ENCODE data around the gene TTC3. TPM values are rescaled to one million over a fixed set of nuclear protein-coding genes. Genes with fewer than 3 reads are reported as not detected.
A peak's percentile ranks its signal among the peaks of the same experiment; 100 is the strongest.
"Not testable (repeated sequence)": the region's sequence is repeated elsewhere in the genome, so short reads cannot be mapped to it uniquely, and the experiment has no call there.

Gene TTC3
- total RNA-seq, 1 donor from 2014 or later: 190 TPM

DNA sequence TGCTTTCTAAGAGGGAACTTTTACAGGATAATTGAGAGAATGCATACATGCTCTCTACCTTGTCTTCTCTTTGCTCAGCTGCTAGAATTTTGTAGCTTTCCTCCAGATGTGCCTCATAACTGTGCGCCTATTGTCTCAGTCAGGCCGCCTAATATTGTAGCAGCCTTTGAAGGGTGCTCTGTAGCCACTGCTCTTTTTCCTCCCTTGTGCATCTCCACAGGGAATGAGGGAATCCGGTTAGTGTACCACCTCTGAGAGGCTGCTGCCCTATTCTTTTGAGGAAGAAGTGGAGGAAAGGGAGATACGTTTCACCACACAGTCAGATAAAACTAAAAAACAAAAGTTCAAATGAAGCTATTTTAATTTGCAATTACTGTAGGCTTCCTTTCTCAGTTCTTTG lies 22.8 kb downstream of the TTC3 start:
- Mint-ChIP-seq H3K27me3 (ENCODE audit: unreplicated experiment) (peaks cover 2% of the 10 kb centered on the region), H3K4me3 (ENCODE audit: unreplicated experiment) (peak overlapping the region; percentile 29), H3K36me3 (ENCODE audit: low read depth, unreplicated experiment) (peaks cover 22% of the 10 kb centered on the region), H3K4me1 (ENCODE audit: unreplicated experiment) (no peaks in the 10 kb centered on the region), H3K9me3 (ENCODE audit: unreplicated experiment) (no peaks in the 10 kb centered on the region), H3K27ac (ENCODE audit: unreplicated experiment) (no peak overlapping the region)
- TF ChIP-seq, protein P1, sequence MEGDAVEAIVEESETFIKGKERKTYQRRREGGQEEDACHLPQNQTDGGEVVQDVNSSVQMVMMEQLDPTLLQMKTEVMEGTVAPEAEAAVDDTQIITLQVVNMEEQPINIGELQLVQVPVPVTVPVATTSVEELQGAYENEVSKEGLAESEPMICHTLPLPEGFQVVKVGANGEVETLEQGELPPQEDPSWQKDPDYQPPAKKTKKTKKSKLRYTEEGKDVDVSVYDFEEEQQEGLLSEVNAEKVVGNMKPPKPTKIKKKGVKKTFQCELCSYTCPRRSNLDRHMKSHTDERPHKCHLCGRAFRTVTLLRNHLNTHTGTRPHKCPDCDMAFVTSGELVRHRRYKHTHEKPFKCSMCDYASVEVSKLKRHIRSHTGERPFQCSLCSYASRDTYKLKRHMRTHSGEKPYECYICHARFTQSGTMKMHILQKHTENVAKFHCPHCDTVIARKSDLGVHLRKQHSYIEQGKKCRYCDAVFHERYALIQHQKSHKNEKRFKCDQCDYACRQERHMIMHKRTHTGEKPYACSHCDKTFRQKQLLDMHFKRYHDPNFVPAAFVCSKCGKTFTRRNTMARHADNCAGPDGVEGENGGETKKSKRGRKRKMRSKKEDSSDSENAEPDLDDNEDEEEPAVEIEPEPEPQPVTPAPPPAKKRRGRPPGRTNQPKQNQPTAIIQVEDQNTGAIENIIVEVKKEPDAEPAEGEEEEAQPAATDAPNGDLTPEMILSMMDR (IDR thresholded peaks at IDR 0.05; ENCODE audit: unreplicated experiment): no peak
- no peak for DNase-seq (ENCODE audit: low spot score)

DNA sequence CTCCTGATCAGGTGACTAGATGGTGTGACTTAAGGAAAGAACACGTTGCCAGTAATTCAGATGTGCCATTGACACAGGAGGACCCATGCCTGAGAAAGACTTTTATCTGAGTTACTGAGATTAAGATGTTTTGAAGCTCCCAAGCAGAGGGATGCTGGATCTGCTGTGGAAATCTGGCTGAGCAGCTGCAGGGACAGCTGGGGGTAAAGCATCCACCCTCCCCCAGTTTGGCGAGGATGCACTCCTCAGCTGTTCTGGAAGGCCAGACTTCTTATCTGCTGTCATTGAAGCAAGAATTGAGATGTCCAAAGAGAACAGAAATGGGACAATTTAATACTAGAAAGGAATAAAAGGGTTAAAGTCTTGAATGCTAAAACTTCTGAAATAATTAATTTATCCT lies 25.7 kb downstream of the TTC3 start:
- Mint-ChIP-seq H3K4me1 (ENCODE audit: unreplicated experiment) (no peaks in the 10 kb centered on the region), H3K4me3 (ENCODE audit: unreplicated experiment) (no peak overlapping the region), H3K27ac (ENCODE audit: unreplicated experiment) (no peak overlapping the region), H3K27me3 (ENCODE audit: unreplicated experiment) (peaks cover 3% of the 10 kb centered on the region), H3K9me3 (ENCODE audit: unreplicated experiment) (no peaks in the 10 kb centered on the region), H3K36me3 (ENCODE audit: low read depth, unreplicated experiment) (peaks cover 22% of the 10 kb centered on the region)
- DNase-seq (ENCODE audit: low spot score): no peak
- TF ChIP-seq, protein P1 (IDR thresholded peaks at IDR 0.05; ENCODE audit: unreplicated experiment): no peak

DNA sequence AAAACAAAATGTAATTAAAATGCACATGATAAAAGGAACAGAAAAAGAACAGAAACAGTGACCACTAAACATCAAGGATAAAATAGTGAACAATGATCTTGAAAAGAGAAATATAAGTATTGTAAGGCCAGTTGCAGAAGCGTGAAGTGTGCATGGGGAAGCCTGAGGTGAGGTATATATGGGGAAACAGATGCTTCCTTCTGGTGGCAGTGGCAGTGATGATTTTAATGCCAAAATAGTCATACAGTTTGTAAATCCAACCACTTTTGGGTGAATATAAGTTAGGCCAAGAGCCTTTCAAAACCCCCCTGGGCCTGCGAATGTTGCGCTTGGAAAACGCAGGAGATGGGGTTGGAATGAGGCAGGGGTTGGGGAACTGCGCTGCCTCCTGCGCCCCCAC lies 27.3 kb downstream of the TTC3 start:
- no peaks in the 10 kb centered on the region for H3K4me1 Mint-ChIP-seq (ENCODE audit: unreplicated experiment)
- peaks cover 3% of the 10 kb centered on the region for H3K27me3 Mint-ChIP-seq (ENCODE audit: unreplicated experiment)
- TF ChIP-seq, protein P1 (IDR thresholded peaks at IDR 0.05; ENCODE audit: unreplicated experiment): no peak
- no peaks in the 10 kb centered on the region for H3K9me3 Mint-ChIP-seq (ENCODE audit: unreplicated experiment)
- H3K27ac Mint-ChIP-seq (ENCODE audit: unreplicated experiment): no peak overlapping the region
- H3K36me3 Mint-ChIP-seq (ENCODE audit: low read depth, unreplicated experiment): peaks cover 17% of the 10 kb centered on the region
- no peak overlapping the region for H3K4me3 Mint-ChIP-seq (ENCODE audit: unreplicated experiment)
- DNase-seq (ENCODE audit: low spot score): no peak

DNA sequence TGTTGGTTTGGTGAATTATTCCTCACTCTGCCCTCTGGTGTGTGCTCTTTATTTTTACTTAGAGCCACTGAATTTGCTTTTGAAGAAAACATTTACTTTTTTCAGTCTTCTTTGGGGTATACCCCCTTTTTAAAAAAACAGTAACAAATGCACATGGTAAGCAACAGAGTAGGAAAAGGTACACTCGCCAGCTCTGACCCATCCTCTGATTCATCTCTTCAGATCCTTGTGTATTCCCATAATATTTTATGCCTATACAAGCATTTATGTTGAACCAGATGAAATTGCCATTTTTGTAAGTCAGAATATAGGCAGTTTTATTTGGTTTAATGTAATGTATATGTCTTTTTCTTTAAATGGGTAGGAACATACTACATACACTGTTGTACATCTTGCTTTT lies 28.3 kb downstream of the TTC3 start:
- no peaks in the 10 kb centered on the region for H3K4me1 Mint-ChIP-seq (ENCODE audit: unreplicated experiment)
- peaks cover 1% of the 10 kb centered on the region for H3K27me3 Mint-ChIP-seq (ENCODE audit: unreplicated experiment)
- no peak overlapping the region for H3K27ac Mint-ChIP-seq (ENCODE audit: unreplicated experiment)
- peaks cover 17% of the 10 kb centered on the region for H3K36me3 Mint-ChIP-seq (ENCODE audit: low read depth, unreplicated experiment)
- no peak overlapping the region for H3K4me3 Mint-ChIP-seq (ENCODE audit: unreplicated experiment)
- H3K9me3 Mint-ChIP-seq (ENCODE audit: unreplicated experiment): no peaks in the 10 kb centered on the region
- TF ChIP-seq, protein P1 (IDR thresholded peaks at IDR 0.05; ENCODE audit: unreplicated experiment): no peak
- DNase-seq (ENCODE audit: low spot score): no peak

DNA sequence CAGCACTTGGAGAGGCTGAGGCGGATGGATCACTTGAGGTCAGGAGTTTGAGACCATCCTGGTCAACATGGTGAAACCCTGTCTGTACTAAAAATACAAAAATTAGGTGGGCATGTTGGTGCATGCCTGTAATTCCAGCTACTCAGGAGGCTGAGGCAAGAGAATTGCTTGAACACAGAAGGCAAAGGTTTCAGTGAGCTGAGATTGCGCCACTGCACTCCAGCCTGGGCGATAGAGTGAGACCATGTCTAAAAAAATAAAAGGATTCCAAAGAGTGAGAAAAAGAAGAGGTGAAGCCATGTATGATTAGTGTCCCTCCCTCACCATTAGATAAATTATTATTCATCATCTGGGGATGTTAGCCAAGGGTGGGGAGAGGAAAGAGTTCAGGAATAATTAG lies 29.7 kb downstream of the TTC3 start:
- Mint-ChIP-seq H3K36me3 (ENCODE audit: low read depth, unreplicated experiment) (peaks cover 24% of the 10 kb centered on the region), H3K4me3 (ENCODE audit: unreplicated experiment) (peak overlapping the region; percentile 1)
- not testable (repeated sequence) for H3K27ac Mint-ChIP-seq (ENCODE audit: unreplicated experiment); H3K9me3 Mint-ChIP-seq (ENCODE audit: unreplicated experiment); H3K4me1 Mint-ChIP-seq (ENCODE audit: unreplicated experiment); H3K27me3 Mint-ChIP-seq (ENCODE audit: unreplicated experiment); DNase-seq (ENCODE audit: low spot score)

DNA sequence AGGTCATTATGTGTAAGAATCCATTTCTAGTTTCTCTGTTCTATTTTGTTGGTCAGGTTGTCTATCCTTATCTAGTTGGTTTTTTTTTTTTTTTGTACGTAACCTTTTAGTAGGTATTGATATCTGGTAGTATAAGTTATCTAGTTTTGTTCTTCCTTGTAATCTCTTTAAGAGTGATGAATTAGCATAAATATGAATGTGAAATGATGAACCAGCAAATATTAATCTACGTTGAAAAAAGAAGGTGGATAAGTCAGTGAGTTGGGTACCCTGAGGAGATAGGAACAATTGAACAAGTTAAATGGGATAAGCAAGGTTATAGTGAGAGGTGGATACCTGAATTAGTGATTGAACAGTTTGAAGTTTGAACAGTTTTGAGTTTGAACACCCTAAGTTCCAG lies 33.9 kb downstream of the TTC3 start:
- H3K9me3 Mint-ChIP-seq (ENCODE audit: unreplicated experiment): peaks cover 5% of the 10 kb centered on the region
- H3K4me1 Mint-ChIP-seq (ENCODE audit: unreplicated experiment): no peaks in the 10 kb centered on the region
- peaks cover 45% of the 10 kb centered on the region for H3K36me3 Mint-ChIP-seq (ENCODE audit: low read depth, unreplicated experiment)
- H3K27me3 Mint-ChIP-seq (ENCODE audit: unreplicated experiment): peaks cover 3% of the 10 kb centered on the region
- H3K27ac Mint-ChIP-seq (ENCODE audit: unreplicated experiment): no peak overlapping the region
- TF ChIP-seq, protein P1 (IDR thresholded peaks at IDR 0.05; ENCODE audit: unreplicated experiment): no peak
- DNase-seq (ENCODE audit: low spot score): no peak
- H3K4me3 Mint-ChIP-seq (ENCODE audit: unreplicated experiment): no peak overlapping the region

DNA sequence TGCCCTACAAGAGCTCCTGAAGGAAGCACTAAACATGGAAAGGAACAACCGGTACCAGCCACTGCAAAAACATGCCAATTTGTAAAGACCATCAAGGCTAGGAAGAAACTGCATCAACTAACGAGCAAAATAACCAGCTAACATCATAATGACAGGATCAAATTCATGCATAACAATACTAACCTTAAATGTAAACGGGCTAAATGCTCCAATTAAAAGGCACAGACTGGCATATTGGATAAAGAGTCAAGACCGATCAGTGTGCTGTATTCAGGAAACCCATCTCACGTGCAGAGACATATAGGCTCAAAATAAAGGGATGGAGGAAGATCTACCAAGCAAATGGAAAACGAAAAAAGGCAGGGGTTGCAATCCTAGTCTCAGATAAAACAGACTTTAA lies 38.0 kb downstream of the TTC3 start:
- H3K4me3 Mint-ChIP-seq (ENCODE audit: unreplicated experiment); H3K9me3 Mint-ChIP-seq (ENCODE audit: unreplicated experiment): not testable (repeated sequence)
- peaks cover 50% of the 10 kb centered on the region for H3K36me3 Mint-ChIP-seq (ENCODE audit: low read depth, unreplicated experiment)

DNA sequence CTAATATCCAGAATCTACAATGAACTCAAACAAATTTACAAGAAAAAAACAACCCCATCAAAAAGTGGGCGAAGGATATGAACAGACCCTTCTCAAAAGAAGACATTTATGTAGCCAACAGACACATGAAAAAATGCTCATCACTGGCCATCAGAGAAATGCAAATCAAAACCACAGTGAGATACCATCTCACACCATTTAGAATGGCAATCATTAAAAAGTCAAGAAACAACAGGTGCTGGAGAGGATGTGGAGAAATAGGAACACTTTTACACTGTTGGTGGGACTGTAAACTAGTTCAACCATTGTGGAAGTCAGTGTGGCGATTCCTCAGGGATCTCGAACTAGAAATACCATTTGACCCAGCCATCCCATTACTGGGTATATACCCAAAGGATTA lies 41.2 kb downstream of the TTC3 start:
- DNase-seq (ENCODE audit: low spot score); H3K9me3 Mint-ChIP-seq (ENCODE audit: unreplicated experiment); H3K4me3 Mint-ChIP-seq (ENCODE audit: unreplicated experiment); H3K27ac Mint-ChIP-seq (ENCODE audit: unreplicated experiment); H3K27me3 Mint-ChIP-seq (ENCODE audit: unreplicated experiment); H3K4me1 Mint-ChIP-seq (ENCODE audit: unreplicated experiment): not testable (repeated sequence)
- H3K36me3 Mint-ChIP-seq (ENCODE audit: low read depth, unreplicated experiment): peaks cover 23% of the 10 kb centered on the region

More for the DNA sequence above, 38.0 kb downstream of the TTC3 start:
- H3K27ac Mint-ChIP-seq (ENCODE audit: unreplicated experiment); DNase-seq (ENCODE audit: low spot score); H3K4me1 Mint-ChIP-seq (ENCODE audit: unreplicated experiment); H3K27me3 Mint-ChIP-seq (ENCODE audit: unreplicated experiment): not testable (repeated sequence)
